ENCODE results near the gene SNUPN. TPM values are rescaled to one million over a fixed set of nuclear protein-coding genes. Genes with fewer than 3 reads are reported as not detected.
"Not testable (repeated sequence)": the region's sequence is repeated elsewhere in the genome, so short reads cannot be mapped to it uniquely, and the experiment has no call there.

SNUPN gene
- total and polyA plus RNA-seq, 10 donors = 16.8 to 26.3 (median 22.1) TPM

GRCh38 chr15:75639191-75639708 lies 13.7 kb upstream of the SNUPN start:
- TF ChIP-seq POLR2A (IDR thresholded peaks at IDR 0.05) = no peak
- no peak for TF ChIP-seq POLR2AphosphoS5 (IDR thresholded peaks at IDR 0.05)
- TF ChIP-seq CTCF (IDR thresholded peaks at IDR 0.05 in 8 of 11, conservative IDR thresholded peaks at IDR 0.05 in 3 of 11) = no peak
- 0 to 2% (median 1%) methylated on average over 15 to 16 of the region's 16 CpGs for WGBS, 5 donors
- H3K27me3 ChIP-seq (replicated peaks in 1 of 7) = no peaks in the 10 kb centered on the region
- peaks cover 0 to 13% (median 0%) of the 10 kb centered on the region in 6 donors for H3K36me3 ChIP-seq
- intact Hi-C loops (cut with DNase I; ENCODE audit: low total_unique reads) = no loop called here
- H3K4me1 ChIP-seq = peaks cover 21 to 58% (median 46%) of the 10 kb centered on the region in 6 donors
- H3K4me3 ChIP-seq = peak overlapping the region; percentile 76 to 100 (median 92)
- no peak for DNase-seq
- no peaks in the 10 kb centered on the region for H3K9me3 ChIP-seq
- peak overlapping the region; percentile 85 to 98 (median 94) for H3K27ac ChIP-seq

GRCh38 chr15:75637245-75638009 lies 11.9 kb upstream of the SNUPN start:
- DNase-seq = peak; percentile 11
- peak overlapping the region; percentile 85 to 98 (median 94) for H3K27ac ChIP-seq
- H3K4me3 ChIP-seq = peak overlapping the region in 4 of 8 donors; percentile 88 to 99 (median 92)
- peaks cover 21 to 58% (median 46%) of the 10 kb centered on the region in 6 donors for H3K4me1 ChIP-seq
- H3K27me3 ChIP-seq (replicated peaks in 1 of 7) = no peaks in the 10 kb centered on the region
- 57 to 93% (median 65%) methylated on average over 4 of the region's 4 CpGs for WGBS, 5 donors
- TF ChIP-seq POLR2AphosphoS5 (IDR thresholded peaks at IDR 0.05) (no peak), POLR2A (IDR thresholded peaks at IDR 0.05) (no peak), CTCF (IDR thresholded peaks at IDR 0.05 in 8 of 11, conservative IDR thresholded peaks at IDR 0.05 in 3 of 11) (no peak)
- intact Hi-C loops (cut with DNase I; ENCODE audit: low total_unique reads) = no loop called here
- no peaks in the 10 kb centered on the region for H3K9me3 ChIP-seq
- peaks cover 0 to 13% (median 0%) of the 10 kb centered on the region in 6 donors for H3K36me3 ChIP-seq

- intact Hi-C loops (cut with DNase I; ENCODE audit: low total_unique reads) = no loop called here
- no peaks in the 10 kb centered on the region for H3K9me3 ChIP-seq
- WGBS, 5 donors = 80 to 92% (median 85%) methylated on average over 6 of the region's 6 CpGs
- H3K4me1 ChIP-seq = peaks cover 21 to 52% (median 43%) of the 10 kb centered on the region in 6 donors
- H3K4me3 ChIP-seq = no peak overlapping the region
- no peak for TF ChIP-seq POLR2AphosphoS5 (IDR thresholded peaks at IDR 0.05)
- TF ChIP-seq POLR2A (IDR thresholded peaks at IDR 0.05) = no peak
- no peak for TF ChIP-seq CTCF (IDR thresholded peaks at IDR 0.05 in 8 of 11, conservative IDR thresholded peaks at IDR 0.05 in 3 of 11)
- no peaks in the 10 kb centered on the region for H3K27me3 ChIP-seq (replicated peaks in 1 of 7)
- peaks cover 0 to 13% (median 0%) of the 10 kb centered on the region in 6 donors for H3K36me3 ChIP-seq
- peak; percentile 25 for DNase-seq
- H3K27ac ChIP-seq = no peak overlapping the region
These were observed 10.5 kb upstream of the SNUPN start for GRCh38 chr15:75636026-75636425.

- H3K27ac ChIP-seq; intact Hi-C loops (cut with DNase I; ENCODE audit: low total_unique reads); H3K27me3 ChIP-seq (replicated peaks in 1 of 7); H3K4me3 ChIP-seq; H3K9me3 ChIP-seq: not testable (repeated sequence)
- WGBS, 5 donors = 91 to 96% (median 93%) methylated on average over 7 of the region's 7 CpGs
- Histone ChIP-seq H3K36me3 (peaks cover 0 to 13% (median 0%) of the 10 kb centered on the region in 6 donors), H3K4me1 (peaks cover 20 to 36% (median 32%) of the 10 kb centered on the region in 6 donors)
- DNase-seq = peak; percentile 27
These were observed 8.4 kb upstream of the SNUPN start for GRCh38 chr15:75633922-75634321.
